NCI-H345 (cell line): ENCODE data around the gene BCAR3.
A peak's percentile ranks its signal among the peaks of the same experiment; 100 is the strongest.
"Not testable (repeated sequence)": the region's sequence is repeated elsewhere in the genome, so short reads cannot be mapped to it uniquely, and the experiment has no call there.

ENCODE experiments used
- DNase-seq: peaks from one replicate; lab custom pipeline; 2025; lab: John Stamatoyannopoulos, UW

BCAR3 gene

GRCh38 chr1:93705892-93706500, 24.4 kb upstream of the BCAR3 start:
- no peak for DNase-seq

- DNase-seq, result no peak
Measured at GRCh38 chr1:93704052-93704451, 22.4 kb upstream of the BCAR3 start.

GRCh38 chr1:93703643-93704042, 22.0 kb upstream of the BCAR3 start:
- no peak for DNase-seq

- no peak for DNase-seq
Measured at GRCh38 chr1:93702828-93703183, 21.2 kb upstream of the BCAR3 start.

- DNase-seq, result no peak
Measured at GRCh38 chr1:93702111-93702827, 20.6 kb upstream of the BCAR3 start.

- DNase-seq, result no peak
Measured at GRCh38 chr1:93701629-93702028, 20.0 kb upstream of the BCAR3 start.

GRCh38 chr1:93700532-93701469, 19.2 kb upstream of the BCAR3 start:
- DNase-seq, result no peak

GRCh38 chr1:93699503-93700168, 18.0 kb upstream of the BCAR3 start:
- DNase-seq, result no peak

- DNase-seq, result no peak
Measured at GRCh38 chr1:93699049-93699384, 17.4 kb upstream of the BCAR3 start.

- no peak for DNase-seq
Measured at GRCh38 chr1:93698329-93699048, 16.9 kb upstream of the BCAR3 start.

- not testable (repeated sequence) for DNase-seq
Measured at GRCh38 chr1:93697566-93697965, 15.9 kb upstream of the BCAR3 start.

- DNase-seq, result no peak
Measured at GRCh38 chr1:93695411-93696005, 13.9 kb upstream of the BCAR3 start.

- no peak for DNase-seq
Measured at GRCh38 chr1:93694819-93695218, 13.2 kb upstream of the BCAR3 start.

GRCh38 chr1:93694039-93694438, 12.4 kb upstream of the BCAR3 start:
- no peak for DNase-seq

GRCh38 chr1:93692983-93693591, 11.4 kb upstream of the BCAR3 start:
- DNase-seq, result no peak

- DNase-seq, result no peak
Measured at GRCh38 chr1:93692451-93692861, 10.8 kb upstream of the BCAR3 start.

- DNase-seq, result no peak
Measured at GRCh38 chr1:93692026-93692425, 10.4 kb upstream of the BCAR3 start.

- DNase-seq, result peak; percentile 29
Measured at GRCh38 chr1:93690921-93691789, 9.5 kb upstream of the BCAR3 start.

GRCh38 chr1:93690341-93690740, 8.7 kb upstream of the BCAR3 start:
- no peak for DNase-seq
